HG03469 (cell line): ENCODE results near the gene ZXDA.
"Not testable (repeated sequence)": the region's sequence is repeated elsewhere in the genome, so short reads cannot be mapped to it uniquely, and the experiment has no call there.

Source experiments
- ATAC-seq: cut with Tn5 transposase; IDR thresholded peaks from one replicate; pipeline ENCODE4 v1.9.1; 2021; ENCODE audit warnings: mild to moderate bottlenecking, moderate library complexity, moderate number of reproducible peaks; ENCODE audit not compliant: unreplicated experiment

The ZXDA gene

GRCh38 chrX:57910287-57910912, at the start of gene ZXDA:
Gene ZXDA (minus strand): TSS chrX:57910458. CDS start chrX:57910420, 38 bp downstream.
- ATAC-seq: peak; percentile 40

DNA sequence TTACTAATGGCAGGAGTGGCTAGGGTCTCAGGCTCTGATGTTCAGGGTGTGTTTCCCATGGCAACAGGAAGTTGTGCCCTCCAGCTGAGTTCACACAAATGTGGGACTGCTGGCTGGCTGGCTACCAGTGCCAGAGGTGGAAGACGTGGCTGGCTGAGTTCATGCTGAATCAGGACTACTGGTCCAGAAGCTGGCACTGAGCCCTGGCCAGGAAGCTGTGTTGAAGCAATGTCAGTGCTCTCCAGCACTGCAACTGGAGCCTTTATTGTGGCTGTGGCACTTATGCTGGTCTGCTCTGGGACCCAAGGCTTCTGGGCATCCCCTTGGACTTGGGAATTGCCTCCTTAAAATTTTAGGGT, 42.0 kb upstream of the ZXDA start:
- ATAC-seq: no peak

DNA sequence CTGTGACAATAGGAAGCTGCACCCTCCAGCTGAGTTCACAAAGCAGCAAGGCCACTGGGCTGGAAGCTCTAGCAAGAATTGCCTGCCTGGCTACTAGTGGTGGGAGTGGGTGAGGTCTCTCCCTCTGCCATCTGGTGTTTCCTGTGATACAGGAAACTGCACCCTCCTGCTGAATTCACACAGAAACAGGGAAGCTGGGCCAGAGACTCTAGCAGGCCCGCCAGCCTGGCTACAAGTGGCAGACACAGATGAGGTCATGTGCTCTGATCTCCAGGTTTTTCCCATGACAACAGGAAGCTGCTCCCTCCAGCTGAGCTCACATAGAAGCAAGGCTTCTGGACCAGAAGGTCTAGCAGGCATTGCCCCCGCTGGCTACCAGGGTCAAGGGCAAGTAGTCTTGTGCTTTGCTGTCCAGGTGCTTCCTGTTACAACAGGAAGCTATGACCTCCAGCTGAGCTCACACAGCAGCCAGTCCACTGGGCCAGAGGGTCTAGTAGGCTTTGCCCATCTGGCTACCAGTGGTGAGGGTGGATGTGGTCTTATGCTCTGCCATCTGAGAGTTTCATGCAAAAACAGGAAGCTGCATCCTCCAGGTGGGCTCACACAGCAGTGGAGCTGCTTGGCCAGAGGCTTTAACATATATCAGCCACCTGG, 41.5 kb upstream of the ZXDA start:
- ATAC-seq: no peak

DNA sequence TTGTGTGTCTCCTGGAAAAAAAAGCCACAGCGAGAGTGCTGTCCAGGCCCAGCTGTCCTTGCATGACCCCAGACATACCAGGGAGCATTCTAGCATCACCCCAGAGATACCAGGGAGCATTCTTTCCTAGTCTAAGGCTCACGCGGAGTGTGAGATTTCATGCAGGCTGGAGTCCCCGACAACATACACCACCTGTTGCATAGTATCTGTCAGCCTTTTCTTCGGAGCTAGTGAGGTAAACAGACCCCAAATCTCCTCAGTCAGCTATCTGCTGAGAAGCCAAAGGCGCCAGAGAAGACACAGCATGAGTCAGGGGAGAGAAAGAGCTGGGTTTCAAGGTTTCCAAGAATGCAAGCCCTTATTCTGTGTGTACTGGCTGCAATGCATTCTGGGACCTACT, 23.1 kb upstream of the ZXDA start:
- ATAC-seq: no peak

GRCh38 chrX:57932266-57932665, 22.0 kb upstream of the ZXDA start:
- no peak for ATAC-seq

- no peak for ATAC-seq
Measured at GRCh38 chrX:57930051-57930450, 19.8 kb upstream of the ZXDA start.

GRCh38 chrX:57929373-57929772, 19.1 kb upstream of the ZXDA start:
- ATAC-seq: no peak

- no peak for ATAC-seq
Measured at GRCh38 chrX:57925806-57926205, 15.5 kb upstream of the ZXDA start.

DNA sequence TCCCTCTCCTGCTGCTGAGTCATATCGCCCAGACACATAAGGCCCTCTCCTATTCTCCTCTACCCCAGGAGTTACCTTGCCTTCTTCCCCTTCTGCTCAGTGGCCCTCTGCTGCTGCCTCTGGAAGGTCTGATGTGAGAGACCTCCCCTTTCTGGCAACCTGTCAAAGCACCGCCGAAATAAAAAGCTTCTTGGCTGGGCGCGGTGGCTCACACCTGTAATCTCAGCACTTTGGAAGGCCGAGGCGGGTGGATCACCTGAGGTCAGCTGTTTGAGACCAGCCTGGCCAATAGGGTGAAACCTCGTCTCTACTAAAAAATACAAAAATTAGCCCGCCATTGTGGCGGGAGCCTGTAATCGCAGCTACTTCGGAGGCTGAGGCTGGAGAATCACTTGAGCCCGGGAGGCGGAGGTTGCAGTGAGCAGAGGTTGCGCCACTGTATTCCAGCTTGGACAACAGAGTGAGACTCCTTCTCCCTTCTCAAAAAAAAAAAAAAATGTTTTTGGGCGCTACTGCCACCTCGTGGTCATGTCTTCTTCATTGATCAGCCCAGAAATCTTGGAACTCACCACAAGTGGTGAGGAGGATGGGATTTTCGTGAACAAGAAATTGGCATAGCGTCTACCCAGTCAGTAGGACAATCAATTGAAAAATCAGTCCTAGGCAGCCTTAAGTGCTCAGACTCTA, 8.6 kb upstream of the ZXDA start:
- ATAC-seq: no peak

DNA sequence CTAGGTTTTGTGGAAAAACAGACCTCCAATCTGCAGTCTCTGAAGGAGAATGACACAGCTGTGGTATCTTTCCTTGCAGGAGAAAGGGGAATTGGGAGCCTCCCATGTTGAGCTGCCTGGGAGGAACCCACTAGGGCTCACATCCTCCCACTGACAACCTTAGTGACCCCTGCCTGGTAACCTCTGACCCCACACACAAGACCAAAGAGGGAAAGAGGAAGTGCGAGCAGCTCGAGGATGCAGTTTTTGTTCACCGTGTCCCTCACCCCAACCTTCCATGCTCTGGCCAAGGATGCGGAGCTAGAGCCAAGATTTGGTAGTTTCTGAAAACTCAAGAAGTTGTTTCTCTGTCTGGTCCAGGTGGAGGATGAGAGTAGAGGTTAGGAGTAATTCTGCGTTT, 5.4 kb upstream of the ZXDA start:
- no peak for ATAC-seq

- peak; percentile 49 for ATAC-seq
Measured at GRCh38 chrX:57909595-57910286, 517 bp downstream of the ZXDA start.

DNA sequence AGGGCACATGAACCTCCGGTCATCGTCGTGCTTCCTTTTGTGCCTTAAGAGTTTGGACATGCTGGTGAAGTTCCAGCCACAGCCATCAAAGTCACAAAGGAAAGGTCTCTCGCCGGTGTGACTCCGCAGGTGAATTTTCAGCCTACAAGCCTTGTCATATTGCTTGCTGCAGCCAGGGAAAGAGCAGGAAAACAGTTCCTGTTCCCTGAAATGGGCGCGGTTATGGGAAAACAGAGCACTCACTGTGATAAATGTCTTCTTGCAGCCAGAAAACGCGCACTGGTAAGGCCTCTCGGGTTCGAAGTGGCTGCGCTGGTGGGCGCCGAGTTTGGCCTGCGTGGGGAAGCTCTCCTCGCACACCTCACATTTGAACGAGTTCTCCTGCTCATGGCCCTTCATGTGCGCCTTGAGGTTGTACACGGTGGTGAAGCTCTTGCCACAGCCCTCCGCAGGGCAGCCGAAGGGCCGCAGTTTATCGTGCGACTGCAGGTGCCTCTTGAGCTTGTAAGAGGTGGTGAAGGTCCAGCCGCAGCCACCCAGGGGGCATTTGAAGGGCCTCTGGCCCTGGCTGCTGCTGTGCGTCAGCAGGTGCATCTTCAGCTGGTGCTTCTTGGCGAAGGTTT, 1.2 kb downstream of the ZXDA start:
- ATAC-seq: not testable (repeated sequence)

DNA sequence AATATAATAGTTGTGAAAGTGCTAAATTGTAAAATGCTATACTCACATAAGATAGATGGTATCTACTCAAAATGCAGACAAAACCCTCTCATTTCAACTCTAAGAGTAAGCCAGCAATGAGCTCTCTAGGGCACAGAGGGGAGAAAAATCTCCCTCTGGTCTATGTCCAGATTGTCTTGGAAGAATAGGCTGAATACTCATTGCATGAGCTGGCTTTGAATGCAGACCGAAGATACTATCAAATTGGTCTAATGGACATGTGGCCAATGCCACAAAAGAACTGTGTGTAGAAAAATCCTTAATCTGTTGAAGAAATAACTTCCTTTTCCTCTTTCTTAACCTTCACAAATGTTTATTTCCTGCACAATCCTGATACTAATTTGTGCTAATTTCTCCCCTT, 3.5 kb downstream of the ZXDA start:
- no peak for ATAC-seq

DNA sequence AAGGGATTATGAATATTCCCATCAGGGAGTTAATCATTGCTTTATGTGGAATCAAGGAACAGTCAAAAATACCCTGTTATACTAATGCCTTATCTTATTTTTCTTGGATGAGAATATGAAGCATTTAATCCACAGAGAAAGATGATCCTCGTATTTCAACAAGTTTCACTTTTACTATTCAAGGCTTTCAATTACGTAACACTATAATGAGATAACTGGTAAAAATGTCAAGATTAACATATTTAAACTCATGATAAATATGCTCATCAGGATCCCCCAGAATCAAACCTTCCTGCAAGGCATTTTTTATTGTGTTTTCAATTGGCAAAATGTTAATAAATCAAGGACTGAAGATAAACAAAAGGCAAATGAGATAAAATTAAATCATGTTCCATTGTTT, 5.1 kb downstream of the ZXDA start:
- no peak for ATAC-seq

- no peak for ATAC-seq
Measured at GRCh38 chrX:57904176-57904880, 5.9 kb downstream of the ZXDA start.

DNA sequence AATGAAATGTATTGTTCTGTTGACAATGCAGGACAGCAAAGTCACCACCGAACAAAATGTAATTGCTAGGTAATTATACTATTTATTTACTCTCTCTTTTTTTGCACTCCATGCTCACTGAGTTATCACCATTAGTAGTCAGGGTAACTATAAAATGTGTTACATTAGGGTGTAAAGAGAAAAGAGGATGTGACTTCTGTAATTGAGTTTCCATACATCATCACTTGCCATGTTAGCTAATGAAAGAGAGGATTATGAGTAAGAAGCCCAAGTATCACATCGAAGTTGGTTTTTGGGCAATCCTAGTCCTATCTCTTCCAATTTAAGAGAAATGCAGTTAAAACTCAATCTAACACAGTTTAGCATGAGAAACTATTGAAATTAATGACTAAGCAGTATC, 7.6 kb downstream of the ZXDA start:
- no peak for ATAC-seq

GRCh38 chrX:57901466-57901865, 8.8 kb downstream of the ZXDA start:
- no peak for ATAC-seq

GRCh38 chrX:57900975-57901374, 9.3 kb downstream of the ZXDA start:
- ATAC-seq: no peak

DNA sequence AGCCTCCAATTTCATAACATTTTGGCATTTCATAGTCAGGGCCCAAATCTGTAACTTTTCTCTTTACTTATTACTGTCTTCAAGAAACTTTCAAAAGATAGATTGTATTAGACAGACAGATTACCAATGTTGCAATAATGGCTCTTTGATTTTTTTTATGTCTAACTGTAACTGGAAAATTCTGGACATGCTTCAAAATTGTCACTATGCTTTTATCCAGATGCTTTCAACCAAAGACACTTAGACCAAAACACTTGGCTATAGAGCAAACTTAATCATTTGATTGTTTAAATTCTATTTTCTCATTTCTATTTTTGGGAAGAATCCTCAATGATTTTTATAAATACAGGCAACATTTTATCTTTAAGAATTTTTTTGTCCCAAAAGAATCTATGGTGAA, 10.4 kb downstream of the ZXDA start:
- ATAC-seq: no peak

DNA sequence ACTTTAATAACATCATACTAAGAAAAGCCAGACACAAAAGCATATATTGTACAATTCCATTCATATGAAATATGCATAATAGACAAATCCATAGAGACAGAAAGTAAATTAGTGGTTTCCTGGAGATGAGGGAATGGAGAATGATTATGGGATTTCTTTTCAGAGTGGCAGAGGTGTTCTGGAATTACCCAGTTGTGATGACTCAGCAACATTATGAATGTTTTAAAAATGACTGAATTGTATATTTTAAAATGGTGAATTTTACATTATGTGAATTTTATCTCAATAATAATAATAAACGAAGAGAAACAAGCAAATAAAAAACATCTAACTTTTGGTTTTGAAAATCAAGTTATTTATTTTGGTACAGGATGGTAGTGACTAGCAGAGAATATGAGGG, 11.2 kb downstream of the ZXDA start:
- no peak for ATAC-seq

DNA sequence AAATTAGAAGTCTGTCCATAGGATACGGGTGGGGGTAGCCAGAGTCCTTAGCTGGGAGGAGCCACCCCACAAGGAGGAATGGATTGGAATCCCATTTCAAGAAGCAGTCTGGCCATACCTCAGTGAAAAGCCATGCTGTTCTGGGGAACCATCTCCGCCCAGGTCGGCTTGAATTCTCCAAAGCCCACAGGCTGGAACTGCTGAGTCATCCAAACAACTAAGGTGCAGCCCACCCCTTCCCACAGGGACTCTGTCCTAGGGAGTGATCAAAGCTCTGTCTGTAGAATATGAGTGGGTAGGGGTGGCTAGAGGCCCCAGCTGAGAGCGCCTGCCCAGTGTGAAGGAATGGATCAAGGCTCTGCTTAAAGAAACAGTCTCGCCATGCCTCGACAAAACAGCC, 38.8 kb downstream of the ZXDA start:
- no peak for ATAC-seq
